PC-3 (cell line): ENCODE data around the gene C19orf25. TPM values are rescaled to one million over a fixed set of nuclear protein-coding genes. Genes with fewer than 3 reads are reported as not detected.

ENCODE experiments used
- ATAC-seq: fragments of 200-7000 bp; cut with Tn5 transposase; 2 replicates; pipeline ENCODE4 v1.9.1; 2020; ENCODE audit warnings: mild to moderate bottlenecking, moderate library complexity
- BruUV-seq: library from RNA; stranded (reverse); fragments of 400-500 nt; replicated peaks from 2 replicates; lab custom pipeline; 2021; lab: Mats Ljungman, UMichigan
- CTCF ChIA-PET: fragments of 300-600 bp; sonication (Branson Sonifier 250); formaldehyde crosslinking; loops from one replicate; lab custom pipeline; 2022; ENCODE audit warnings: antibody characterized with exemption; lab: Charles Lee
- POLR2A ChIA-PET: fragments of 300-600 bp; sonication (Branson Sonifier 250); formaldehyde crosslinking; loops from one replicate; lab custom pipeline; 2022; ENCODE audit warnings: antibody characterized with exemption; ENCODE audit not compliant: unreplicated experiment; lab: Charles Lee
- DNase-seq: peaks from one replicate; pipeline ENCODE4 v3.0.0-alpha.2; 2015
- H2AFZ ChIP-seq: fragments of 300-600 bp; sonication (generic); 2 replicates; pipeline ENCODE4 v1.6.0; 2016; ENCODE audit warnings: antibody characterized with exemption, low read length
- H3F3A ChIP-seq: fragments of 300-600 bp; sonication (generic); one replicate; pipeline ENCODE4 v1.6.0; 2017; ENCODE audit warnings: antibody characterized with exemption, low read length, control low read depth, mild to moderate bottlenecking; ENCODE audit not compliant: unreplicated experiment
- H3K27ac ChIP-seq: fragments of 300-600 bp; sonication (generic); 2 replicates; pipeline ENCODE4 v1.5.1; 2016; ENCODE audit warnings: mild to moderate bottlenecking, low read length
- H3K27me3 ChIP-seq: fragments of 300-600 bp; sonication (generic); 2 replicates; pipeline ENCODE4 v1.6.1; 2016; ENCODE audit warnings: low read length, mixed read lengths
- H3K36me3 ChIP-seq: fragments of 300-600 bp; sonication (generic); 2 replicates; pipeline ENCODE4 v1.6.1; 2016; ENCODE audit warnings: low read depth, mixed run types, low read length, mixed read lengths
- H3K4me1 ChIP-seq: fragments of 300-600 bp; sonication (generic); 2 replicates; pipeline ENCODE4 v1.5.1; 2016; ENCODE audit warnings: low read length; ENCODE audit not compliant: insufficient read depth
- H3K4me2 ChIP-seq: fragments of 300-600 bp; sonication (generic); 2 replicates; pipeline ENCODE4 v1.6.0; 2016; ENCODE audit warnings: low read length
- H3K4me3 ChIP-seq: fragments of 300-600 bp; sonication (generic); 2 replicates; pipeline ENCODE4 v1.5.1; 2016; ENCODE audit warnings: mild to moderate bottlenecking, low read length, mixed read lengths
- H3K79me2 ChIP-seq: fragments of 300-600 bp; sonication (generic); 2 replicates; pipeline ENCODE4 v1.6.1; 2017; ENCODE audit warnings: low read length, mixed read lengths
- H3K9ac ChIP-seq: fragments of 300-600 bp; sonication (generic); 2 replicates; pipeline ENCODE4 v1.6.0; 2016; ENCODE audit warnings: mild to moderate bottlenecking, low read length
- H3K9me2 ChIP-seq: fragments of 300-600 bp; sonication (generic); replicated peaks from 2 replicates; pipeline ENCODE4 v1.6.1; 2016; ENCODE audit warnings: mixed run types, low read length, mixed read lengths
- H3K9me3 ChIP-seq: fragments of 300-600 bp; sonication (generic); 2 replicates; pipeline ENCODE4 v1.6.1; 2016; ENCODE audit warnings: low read length, mixed read lengths
- H4K20me1 ChIP-seq: fragments of 300-600 bp; sonication (generic); 2 replicates; pipeline ENCODE4 v1.6.1; 2016; ENCODE audit warnings: low read length, mixed read lengths
- EZH2 ChIP-seq: fragments of 300-600 bp; sonication (generic); IDR thresholded peaks from one replicate; pipeline ENCODE4 v1.6.1; 2017; ENCODE audit warnings: antibody characterized with exemption, mild to moderate bottlenecking, low read length; ENCODE audit not compliant: unreplicated experiment
- EZH2phosphoT487 ChIP-seq: fragments of 300-600 bp; sonication (generic); IDR thresholded peaks from 2 replicates; pipeline ENCODE4 v1.6.1; 2018; ENCODE audit warnings: mild to moderate bottlenecking, antibody characterized with exemption, low read length, borderline replicate concordance
- intact Hi-C: fragments of 100-400 bp; cut with micrococcal nuclease; formaldehyde crosslinking; loops from 2 replicates; pipeline ENCODE4 v1.9.0; 2023
- total RNA-seq: library from RNA; depleted of rRNA; stranded (reverse); fragments of >200 nt; gene quantifications from 2 replicates; pipeline ENCODE4 v1.2.3, GENCODE V29; 2014
- TF ChIP-seq, protein P1 (sequence below): fragments of 300-600 bp; sonication (generic); conservative IDR thresholded peaks from 2 replicates; pipeline ENCODE4 v1.5.1; 2017; ENCODE audit warnings: antibody characterized with exemption, low read depth, mild to moderate bottlenecking, low read length

C19orf25 gene
- total RNA-seq, 1 experiment from 2014 or later: 45.0 TPM

- BruUV-seq: no TSS peak
- Histone ChIP-seq H3K9me2 (no peaks in the 10 kb centered on the region), H2AFZ (no peak overlapping the region), H3K27me3 (no peaks in the 10 kb centered on the region), H3K9ac (no peak overlapping the region), H3K4me3 (no peak overlapping the region), H3K9me3 (no peaks in the 10 kb centered on the region), H3K4me2 (no peak overlapping the region), H3K79me2 (peaks cover 27% of the 10 kb centered on the region), H3F3A (no peaks in the 10 kb centered on the region), H3K4me1 (peaks cover 6% of the 10 kb centered on the region), H3K27ac (no peak overlapping the region), H3K36me3 (no peaks in the 10 kb centered on the region), H4K20me1 (no peaks in the 10 kb centered on the region)
- TF ChIP-seq EZH2phosphoT487 (no peak), EZH2 (no peak)
- TF ChIP-seq, protein P1, sequence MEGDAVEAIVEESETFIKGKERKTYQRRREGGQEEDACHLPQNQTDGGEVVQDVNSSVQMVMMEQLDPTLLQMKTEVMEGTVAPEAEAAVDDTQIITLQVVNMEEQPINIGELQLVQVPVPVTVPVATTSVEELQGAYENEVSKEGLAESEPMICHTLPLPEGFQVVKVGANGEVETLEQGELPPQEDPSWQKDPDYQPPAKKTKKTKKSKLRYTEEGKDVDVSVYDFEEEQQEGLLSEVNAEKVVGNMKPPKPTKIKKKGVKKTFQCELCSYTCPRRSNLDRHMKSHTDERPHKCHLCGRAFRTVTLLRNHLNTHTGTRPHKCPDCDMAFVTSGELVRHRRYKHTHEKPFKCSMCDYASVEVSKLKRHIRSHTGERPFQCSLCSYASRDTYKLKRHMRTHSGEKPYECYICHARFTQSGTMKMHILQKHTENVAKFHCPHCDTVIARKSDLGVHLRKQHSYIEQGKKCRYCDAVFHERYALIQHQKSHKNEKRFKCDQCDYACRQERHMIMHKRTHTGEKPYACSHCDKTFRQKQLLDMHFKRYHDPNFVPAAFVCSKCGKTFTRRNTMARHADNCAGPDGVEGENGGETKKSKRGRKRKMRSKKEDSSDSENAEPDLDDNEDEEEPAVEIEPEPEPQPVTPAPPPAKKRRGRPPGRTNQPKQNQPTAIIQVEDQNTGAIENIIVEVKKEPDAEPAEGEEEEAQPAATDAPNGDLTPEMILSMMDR: no peak
- ATAC-seq (no peak), DNase-seq (no peak)
- POLR2A ChIA-PET: no interaction called here
- CTCF ChIA-PET: no interaction called here
- intact Hi-C loops: no loop called here
Measured at GRCh38 chr19:1465191-1466016, 13.6 kb downstream of the C19orf25 start.

DNA sequence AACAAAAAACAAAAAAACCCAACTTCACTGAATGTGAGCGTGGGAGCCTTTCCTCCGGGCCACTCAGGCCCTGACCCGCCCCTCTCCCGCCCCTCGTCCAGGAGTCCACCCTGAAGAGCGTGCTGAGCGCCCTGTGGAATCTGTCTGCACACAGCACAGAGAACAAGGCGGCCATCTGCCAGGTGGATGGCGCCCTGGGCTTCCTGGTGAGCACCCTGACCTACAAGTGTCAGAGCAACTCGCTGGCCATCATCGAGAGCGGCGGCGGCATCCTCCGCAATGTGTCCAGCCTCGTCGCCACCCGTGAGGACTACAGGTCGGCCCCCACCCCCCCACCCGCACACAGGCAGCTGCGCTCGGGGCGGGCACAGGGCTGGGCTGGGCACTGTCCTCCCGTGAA is 17.2 kb downstream of the C19orf25 start:
- CTCF ChIA-PET: no interaction called here

More for the DNA sequence above, 17.2 kb downstream of the C19orf25 start:
- Histone ChIP-seq H3K9ac (no peak overlapping the region), H3K27ac (no peak overlapping the region), H3K27me3 (no peaks in the 10 kb centered on the region), H3K4me1 (no peaks in the 10 kb centered on the region), H3K9me3 (no peaks in the 10 kb centered on the region), H3K4me2 (no peak overlapping the region), H3K36me3 (no peaks in the 10 kb centered on the region), H3F3A (no peaks in the 10 kb centered on the region), H3K4me3 (no peak overlapping the region), H3K9me2 (no peaks in the 10 kb centered on the region), H2AFZ (no peak overlapping the region), H3K79me2 (peaks cover 10% of the 10 kb centered on the region), H4K20me1 (no peaks in the 10 kb centered on the region)
- ATAC-seq: no peak
- no TSS peak for BruUV-seq
- TF ChIP-seq EZH2phosphoT487 (no peak), EZH2 (no peak)
- TF ChIP-seq, protein P1: no peak
- intact Hi-C loops: no loop called here
- POLR2A ChIA-PET: no interaction called here
- DNase-seq: no peak
